Measurements from ENCODE around the gene GRAMD4.

The GRAMD4 gene

GRCh38 chr22:46576556-46577367, 43.4 kb upstream of the GRAMD4 start:
- H3K4me3 ChIP-seq (ENCODE audit: insufficient read depth, low read depth, low read length, poor library complexity, severe bottlenecking) = peak overlapping the region; percentile 62
- H3K36me3 ChIP-seq (ENCODE audit: control insufficient read depth, insufficient read depth, low read length) = no peaks in the 10 kb centered on the region
- H3K4me1 ChIP-seq (ENCODE audit: control insufficient read depth, insufficient read depth, low read length, poor library complexity, severe bottlenecking) = peaks cover 24% of the 10 kb centered on the region
- DNase-seq = peak; percentile 38 to 48 (median 46)
- H3K27me3 ChIP-seq (replicated peaks; ENCODE audit: control insufficient read depth, insufficient read depth, low read length, poor library complexity, severe bottlenecking) = no peaks in the 10 kb centered on the region
- no peaks in the 10 kb centered on the region for H3K9me3 ChIP-seq (ENCODE audit: control insufficient read depth, low read length)
- peak overlapping the region; percentile 44 for H3K27ac ChIP-seq (ENCODE audit: insufficient read depth, low read length, poor library complexity, severe bottlenecking)

GRCh38 chr22:46577368-46578249, 42.6 kb upstream of the GRAMD4 start:
- Histone ChIP-seq H3K4me1 (ENCODE audit: control insufficient read depth, insufficient read depth, low read length, poor library complexity, severe bottlenecking) (peaks cover 24% of the 10 kb centered on the region), H3K4me3 (ENCODE audit: insufficient read depth, low read depth, low read length, poor library complexity, severe bottlenecking) (peak overlapping the region; percentile 60), H3K36me3 (ENCODE audit: control insufficient read depth, insufficient read depth, low read length) (no peaks in the 10 kb centered on the region), H3K27me3 (replicated peaks; ENCODE audit: control insufficient read depth, insufficient read depth, low read length, poor library complexity, severe bottlenecking) (no peaks in the 10 kb centered on the region), H3K27ac (ENCODE audit: insufficient read depth, low read length, poor library complexity, severe bottlenecking) (no peak overlapping the region), H3K9me3 (ENCODE audit: control insufficient read depth, low read length) (no peaks in the 10 kb centered on the region)
- no peak for DNase-seq

- no peaks in the 10 kb centered on the region for H3K36me3 ChIP-seq (ENCODE audit: control insufficient read depth, insufficient read depth, low read length)
- DNase-seq = no peak
- H3K4me3 ChIP-seq (ENCODE audit: insufficient read depth, low read depth, low read length, poor library complexity, severe bottlenecking) = no peak overlapping the region
- H3K4me1 ChIP-seq (ENCODE audit: control insufficient read depth, insufficient read depth, low read length, poor library complexity, severe bottlenecking) = peaks cover 24% of the 10 kb centered on the region
- H3K27ac ChIP-seq (ENCODE audit: insufficient read depth, low read length, poor library complexity, severe bottlenecking) = no peak overlapping the region
- H3K27me3 ChIP-seq (replicated peaks; ENCODE audit: control insufficient read depth, insufficient read depth, low read length, poor library complexity, severe bottlenecking) = no peaks in the 10 kb centered on the region
- H3K9me3 ChIP-seq (ENCODE audit: control insufficient read depth, low read length) = no peaks in the 10 kb centered on the region
These were observed 41.8 kb upstream of the GRAMD4 start for GRCh38 chr22:46578251-46578823.

GRCh38 chr22:46578824-46579561, 41.2 kb upstream of the GRAMD4 start:
- H3K9me3 ChIP-seq (ENCODE audit: control insufficient read depth, low read length) = no peaks in the 10 kb centered on the region
- H3K4me1 ChIP-seq (ENCODE audit: control insufficient read depth, insufficient read depth, low read length, poor library complexity, severe bottlenecking) = peaks cover 24% of the 10 kb centered on the region
- no peak overlapping the region for H3K27ac ChIP-seq (ENCODE audit: insufficient read depth, low read length, poor library complexity, severe bottlenecking)
- no peaks in the 10 kb centered on the region for H3K36me3 ChIP-seq (ENCODE audit: control insufficient read depth, insufficient read depth, low read length)
- no peak overlapping the region for H3K4me3 ChIP-seq (ENCODE audit: insufficient read depth, low read depth, low read length, poor library complexity, severe bottlenecking)
- H3K27me3 ChIP-seq (replicated peaks; ENCODE audit: control insufficient read depth, insufficient read depth, low read length, poor library complexity, severe bottlenecking) = no peaks in the 10 kb centered on the region
- DNase-seq = no peak

- Histone ChIP-seq H3K4me1 (ENCODE audit: control insufficient read depth, insufficient read depth, low read length, poor library complexity, severe bottlenecking) (peaks cover 24% of the 10 kb centered on the region), H3K27ac (ENCODE audit: insufficient read depth, low read length, poor library complexity, severe bottlenecking) (no peak overlapping the region), H3K27me3 (replicated peaks; ENCODE audit: control insufficient read depth, insufficient read depth, low read length, poor library complexity, severe bottlenecking) (no peaks in the 10 kb centered on the region), H3K36me3 (ENCODE audit: control insufficient read depth, insufficient read depth, low read length) (no peaks in the 10 kb centered on the region), H3K4me3 (ENCODE audit: insufficient read depth, low read depth, low read length, poor library complexity, severe bottlenecking) (no peak overlapping the region), H3K9me3 (ENCODE audit: control insufficient read depth, low read length) (no peaks in the 10 kb centered on the region)
- DNase-seq = no peak
These were observed 40.3 kb upstream of the GRAMD4 start for GRCh38 chr22:46579751-46580449.

GRCh38 chr22:46580940-46581537, 39.1 kb upstream of the GRAMD4 start:
- DNase-seq = no peak
- Histone ChIP-seq H3K27me3 (replicated peaks; ENCODE audit: control insufficient read depth, insufficient read depth, low read length, poor library complexity, severe bottlenecking) (no peaks in the 10 kb centered on the region), H3K4me1 (ENCODE audit: control insufficient read depth, insufficient read depth, low read length, poor library complexity, severe bottlenecking) (peaks cover 20% of the 10 kb centered on the region), H3K4me3 (ENCODE audit: insufficient read depth, low read depth, low read length, poor library complexity, severe bottlenecking) (no peak overlapping the region), H3K36me3 (ENCODE audit: control insufficient read depth, insufficient read depth, low read length) (no peaks in the 10 kb centered on the region), H3K9me3 (ENCODE audit: control insufficient read depth, low read length) (no peaks in the 10 kb centered on the region), H3K27ac (ENCODE audit: insufficient read depth, low read length, poor library complexity, severe bottlenecking) (no peak overlapping the region)

- Histone ChIP-seq H3K36me3 (ENCODE audit: control insufficient read depth, insufficient read depth, low read length) (no peaks in the 10 kb centered on the region), H3K4me1 (ENCODE audit: control insufficient read depth, insufficient read depth, low read length, poor library complexity, severe bottlenecking) (peaks cover 15% of the 10 kb centered on the region), H3K9me3 (ENCODE audit: control insufficient read depth, low read length) (no peaks in the 10 kb centered on the region), H3K27me3 (replicated peaks; ENCODE audit: control insufficient read depth, insufficient read depth, low read length, poor library complexity, severe bottlenecking) (no peaks in the 10 kb centered on the region), H3K4me3 (ENCODE audit: insufficient read depth, low read depth, low read length, poor library complexity, severe bottlenecking) (no peak overlapping the region), H3K27ac (ENCODE audit: insufficient read depth, low read length, poor library complexity, severe bottlenecking) (no peak overlapping the region)
- DNase-seq = no peak
These were observed 38.5 kb upstream of the GRAMD4 start for GRCh38 chr22:46581538-46582244.

- Histone ChIP-seq H3K4me3 (ENCODE audit: insufficient read depth, low read depth, low read length, poor library complexity, severe bottlenecking) (no peak overlapping the region), H3K9me3 (ENCODE audit: control insufficient read depth, low read length) (no peaks in the 10 kb centered on the region), H3K4me1 (ENCODE audit: control insufficient read depth, insufficient read depth, low read length, poor library complexity, severe bottlenecking) (peaks cover 19% of the 10 kb centered on the region), H3K27me3 (replicated peaks; ENCODE audit: control insufficient read depth, insufficient read depth, low read length, poor library complexity, severe bottlenecking) (no peaks in the 10 kb centered on the region), H3K27ac (ENCODE audit: insufficient read depth, low read length, poor library complexity, severe bottlenecking) (no peak overlapping the region), H3K36me3 (ENCODE audit: control insufficient read depth, insufficient read depth, low read length) (no peaks in the 10 kb centered on the region)
- no peak for DNase-seq
These were observed 37.8 kb upstream of the GRAMD4 start for GRCh38 chr22:46582281-46582933.

Measured in effector memory CD4-positive, alpha-beta T cell (primary cell).